ENCODE measurements around the gene CDH23.

The CDH23 gene

GRCh38 chr10:71646037-71646436 is 249.3 kb downstream of the CDH23 start:
- DNase-seq (ENCODE audit: low spot score in 2 of 2) (no peak), ATAC-seq (ENCODE audit: low read depth) (no peak)
- Mint-ChIP-seq H3K4me3 (no peak overlapping the region), H3K36me3 (no peaks in the 10 kb centered on the region), H3K27me3 (no peaks in the 10 kb centered on the region), H3K4me1 (peaks cover 11% of the 10 kb centered on the region), H3K27ac (no peak overlapping the region), H3K9me3 (no peaks in the 10 kb centered on the region)

GRCh38 chr10:71646592-71647292 is 250.0 kb downstream of the CDH23 start:
- ATAC-seq (ENCODE audit: low read depth) = no peak

GRCh38 chr10:71647526-71648253 is 251.0 kb downstream of the CDH23 start:
- ATAC-seq (ENCODE audit: low read depth) (no peak), DNase-seq (ENCODE audit: low spot score in 2 of 2) (no peak)
- Mint-ChIP-seq H3K27me3 (no peaks in the 10 kb centered on the region), H3K9me3 (no peaks in the 10 kb centered on the region), H3K27ac (no peak overlapping the region), H3K4me3 (no peak overlapping the region), H3K4me1 (peaks cover 11% of the 10 kb centered on the region), H3K36me3 (no peaks in the 10 kb centered on the region)

More at GRCh38 chr10:71646592-71647292, 250.0 kb downstream of the CDH23 start:
- Mint-ChIP-seq H3K9me3 (no peaks in the 10 kb centered on the region), H3K27ac (no peak overlapping the region), H3K4me1 (peaks cover 11% of the 10 kb centered on the region), H3K36me3 (no peaks in the 10 kb centered on the region), H3K27me3 (no peaks in the 10 kb centered on the region), H3K4me3 (no peak overlapping the region)
- DNase-seq (ENCODE audit: low spot score in 2 of 2) = no peak

- Mint-ChIP-seq H3K36me3 (no peaks in the 10 kb centered on the region), H3K27me3 (peaks cover 2% of the 10 kb centered on the region), H3K9me3 (no peaks in the 10 kb centered on the region), H3K27ac (no peak overlapping the region), H3K4me1 (peaks cover 11% of the 10 kb centered on the region), H3K4me3 (no peak overlapping the region)
- DNase-seq (ENCODE audit: low spot score in 2 of 2) (no peak), ATAC-seq (ENCODE audit: low read depth) (no peak)
These were observed 251.7 kb downstream of the CDH23 start for GRCh38 chr10:71648254-71648932.

GRCh38 chr10:71648933-71649320 is 252.2 kb downstream of the CDH23 start:
- Mint-ChIP-seq H3K36me3 (no peaks in the 10 kb centered on the region), H3K9me3 (no peaks in the 10 kb centered on the region), H3K4me1 (peaks cover 11% of the 10 kb centered on the region), H3K27me3 (peaks cover 2% of the 10 kb centered on the region), H3K27ac (no peak overlapping the region), H3K4me3 (no peak overlapping the region)
- DNase-seq (ENCODE audit: low spot score in 2 of 2) (no peak), ATAC-seq (ENCODE audit: low read depth) (no peak)

- Mint-ChIP-seq H3K4me3 (no peak overlapping the region), H3K4me1 (peaks cover 11% of the 10 kb centered on the region), H3K27ac (no peak overlapping the region), H3K36me3 (no peaks in the 10 kb centered on the region), H3K9me3 (no peaks in the 10 kb centered on the region), H3K27me3 (peaks cover 2% of the 10 kb centered on the region)
- DNase-seq (ENCODE audit: low spot score in 2 of 2) (no peak), ATAC-seq (ENCODE audit: low read depth) (peak; percentile 89)
These were observed 252.9 kb downstream of the CDH23 start for GRCh38 chr10:71649631-71650030.

GRCh38 chr10:71650397-71650796 is 253.7 kb downstream of the CDH23 start:
- no peak for ATAC-seq (ENCODE audit: low read depth)
- peaks cover 11% of the 10 kb centered on the region for H3K4me1 Mint-ChIP-seq
- peaks cover 2% of the 10 kb centered on the region for H3K27me3 Mint-ChIP-seq
- H3K4me3 Mint-ChIP-seq = no peak overlapping the region
- DNase-seq (ENCODE audit: low spot score in 2 of 2) = no peak
- H3K36me3 Mint-ChIP-seq = no peaks in the 10 kb centered on the region
- no peak overlapping the region for H3K27ac Mint-ChIP-seq
- H3K9me3 Mint-ChIP-seq = no peaks in the 10 kb centered on the region

- no peaks in the 10 kb centered on the region for H3K36me3 Mint-ChIP-seq
- H3K9me3 Mint-ChIP-seq = no peaks in the 10 kb centered on the region
- H3K27ac Mint-ChIP-seq = no peak overlapping the region
These were observed 254.7 kb downstream of the CDH23 start for GRCh38 chr10:71651428-71651827.

GRCh38 chr10:71651928-71652327 is 255.2 kb downstream of the CDH23 start:
- Mint-ChIP-seq H3K27me3 (peaks cover 2% of the 10 kb centered on the region), H3K4me1 (peaks cover 11% of the 10 kb centered on the region), H3K36me3 (no peaks in the 10 kb centered on the region), H3K9me3 (no peaks in the 10 kb centered on the region), H3K4me3 (no peak overlapping the region), H3K27ac (no peak overlapping the region)
- DNase-seq (ENCODE audit: low spot score in 2 of 2) = no peak
- ATAC-seq (ENCODE audit: low read depth) = no peak

More at GRCh38 chr10:71651428-71651827, 254.7 kb downstream of the CDH23 start:
- Mint-ChIP-seq H3K4me3 (no peak overlapping the region), H3K27me3 (peaks cover 2% of the 10 kb centered on the region), H3K4me1 (peaks cover 11% of the 10 kb centered on the region)
- no peak for ATAC-seq (ENCODE audit: low read depth)
- DNase-seq (ENCODE audit: low spot score in 2 of 2) = no peak

GRCh38 chr10:71653044-71653443 is 256.3 kb downstream of the CDH23 start:
- Mint-ChIP-seq H3K36me3 (no peaks in the 10 kb centered on the region), H3K27me3 (peaks cover 2% of the 10 kb centered on the region), H3K27ac (no peak overlapping the region), H3K4me1 (peaks cover 11% of the 10 kb centered on the region), H3K4me3 (no peak overlapping the region), H3K9me3 (no peaks in the 10 kb centered on the region)
- DNase-seq (ENCODE audit: low spot score in 2 of 2) (no peak), ATAC-seq (ENCODE audit: low read depth) (no peak)

GRCh38 chr10:71656220-71656619 is 259.5 kb downstream of the CDH23 start:
- Mint-ChIP-seq H3K9me3 (peaks cover 2% of the 10 kb centered on the region), H3K27ac (no peak overlapping the region), H3K4me3 (no peak overlapping the region), H3K27me3 (peaks cover 3% of the 10 kb centered on the region), H3K4me1 (peaks cover 3% of the 10 kb centered on the region), H3K36me3 (no peaks in the 10 kb centered on the region)
- DNase-seq (ENCODE audit: low spot score in 2 of 2) (no peak), ATAC-seq (ENCODE audit: low read depth) (no peak)

- Mint-ChIP-seq H3K36me3 (no peaks in the 10 kb centered on the region), H3K27ac (no peak overlapping the region), H3K9me3 (peaks cover 2% of the 10 kb centered on the region), H3K4me1 (peaks cover 3% of the 10 kb centered on the region), H3K4me3 (no peak overlapping the region), H3K27me3 (peaks cover 3% of the 10 kb centered on the region)
- ATAC-seq (ENCODE audit: low read depth) = no peak
- DNase-seq (ENCODE audit: low spot score in 2 of 2) = no peak
These were observed 261.1 kb downstream of the CDH23 start for GRCh38 chr10:71657604-71658466.

- ATAC-seq (ENCODE audit: low read depth) (no peak), DNase-seq (ENCODE audit: low spot score in 2 of 2) (no peak)
- no peaks in the 10 kb centered on the region for H3K36me3 Mint-ChIP-seq
- peaks cover 1% of the 10 kb centered on the region for H3K27me3 Mint-ChIP-seq
- no peak overlapping the region for H3K27ac Mint-ChIP-seq
- H3K4me3 Mint-ChIP-seq = no peak overlapping the region
- peaks cover 3% of the 10 kb centered on the region for H3K4me1 Mint-ChIP-seq
- peaks cover 2% of the 10 kb centered on the region for H3K9me3 Mint-ChIP-seq
These were observed 261.7 kb downstream of the CDH23 start for GRCh38 chr10:71658467-71658745.
